Thyroid gland (tissue), 4 donors: ENCODE measurements around the gene ANKRD33B.

ENCODE experiments used
- POLR2A ChIP-seq, 2 donors: fragments of 450-650 bp; IDR thresholded peaks; one replicate each; pipeline ENCODE4 v1.6.1; 2017; ENCODE audit warnings: antibody characterized with exemption in 2 of 2, mild to moderate bottlenecking in 2 of 2, moderate library complexity in 1 of 2
- TF ChIP-seq, protein P1 (sequence below), 6 experiments: fragments of 200-600 bp in 3 of 6; fragments of 450-650 bp in 3 of 6; sonication (generic) in 3 of 6; IDR thresholded peaks; one replicate each; pipeline ENCODE4 v1.5.1; 2016 to 2019; ENCODE audit warnings: antibody characterized with exemption in 6 of 6, mild to moderate bottlenecking in 2 of 6, inconsistent platforms in 1 of 6, moderate library complexity in 1 of 6

DNA sequence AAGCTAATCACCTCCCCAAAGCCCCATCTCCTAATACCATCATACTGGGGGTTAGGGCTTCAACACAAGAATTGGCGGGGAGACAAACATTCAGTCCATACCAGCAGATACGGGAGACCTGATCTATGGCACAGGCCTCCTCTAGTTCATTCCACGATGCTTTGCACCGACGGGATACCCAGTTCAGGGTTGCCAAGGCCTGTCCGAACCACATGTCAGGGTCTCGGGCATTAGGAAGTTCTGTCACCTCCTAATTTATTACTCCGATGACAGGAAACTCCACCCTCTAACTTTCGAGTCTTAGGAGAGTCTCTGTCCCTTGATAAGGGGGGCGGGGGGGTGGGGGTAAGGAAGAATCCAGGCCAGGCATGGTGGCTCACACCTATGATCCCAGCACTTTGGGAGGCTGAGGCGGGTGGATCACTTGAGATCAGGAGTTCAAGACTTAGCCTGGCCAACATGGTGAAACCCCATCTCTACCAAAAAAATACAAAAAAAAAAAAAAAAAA, 23.8 kb upstream of the ANKRD33B start:
- TF ChIP-seq, protein P1, sequence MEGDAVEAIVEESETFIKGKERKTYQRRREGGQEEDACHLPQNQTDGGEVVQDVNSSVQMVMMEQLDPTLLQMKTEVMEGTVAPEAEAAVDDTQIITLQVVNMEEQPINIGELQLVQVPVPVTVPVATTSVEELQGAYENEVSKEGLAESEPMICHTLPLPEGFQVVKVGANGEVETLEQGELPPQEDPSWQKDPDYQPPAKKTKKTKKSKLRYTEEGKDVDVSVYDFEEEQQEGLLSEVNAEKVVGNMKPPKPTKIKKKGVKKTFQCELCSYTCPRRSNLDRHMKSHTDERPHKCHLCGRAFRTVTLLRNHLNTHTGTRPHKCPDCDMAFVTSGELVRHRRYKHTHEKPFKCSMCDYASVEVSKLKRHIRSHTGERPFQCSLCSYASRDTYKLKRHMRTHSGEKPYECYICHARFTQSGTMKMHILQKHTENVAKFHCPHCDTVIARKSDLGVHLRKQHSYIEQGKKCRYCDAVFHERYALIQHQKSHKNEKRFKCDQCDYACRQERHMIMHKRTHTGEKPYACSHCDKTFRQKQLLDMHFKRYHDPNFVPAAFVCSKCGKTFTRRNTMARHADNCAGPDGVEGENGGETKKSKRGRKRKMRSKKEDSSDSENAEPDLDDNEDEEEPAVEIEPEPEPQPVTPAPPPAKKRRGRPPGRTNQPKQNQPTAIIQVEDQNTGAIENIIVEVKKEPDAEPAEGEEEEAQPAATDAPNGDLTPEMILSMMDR (IDR thresholded peaks at IDR 0.05) = no peak
- no peak for TF ChIP-seq POLR2A (IDR thresholded peaks at IDR 0.05)
